Bronchial epithelial cell (primary cell): ENCODE data around the gene TUB. TPM values are rescaled to one million over a fixed set of nuclear protein-coding genes. Genes with fewer than 3 reads are reported as not detected.
A peak's percentile ranks its signal among the peaks of the same experiment; 100 is the strongest.

Source experiments
- DNase-seq: peaks from one replicate; pipeline ENCODE4 v3.0.0-alpha.2; 2010; ENCODE audit warnings: low read depth
- FAIRE-seq: peaks from 2 replicates; lab custom pipeline; 2011; peaks lifted over from hg19 to GRCh38; lab: Jason Lieb, UNC
- H3K27me3 ChIP-seq: 2 replicates; pipeline ENCODE4 v1.5.1; 2011; ENCODE audit warnings: low read length; ENCODE audit not compliant: control insufficient read depth, insufficient read depth
- H3K36me3 ChIP-seq: 2 replicates; pipeline ENCODE4 v1.5.1; 2011; ENCODE audit warnings: low read length; ENCODE audit not compliant: control insufficient read depth, insufficient read depth
- H3K4me3 ChIP-seq: 2 replicates; pipeline ENCODE4 v1.5.1; 2011; ENCODE audit warnings: mild to moderate bottlenecking, low read depth, low read length, control low read depth
- CTCF ChIP-seq: IDR thresholded peaks from 2 replicates; pipeline ENCODE4 v1.5.1; 2011; ENCODE audit warnings: mild to moderate bottlenecking, moderate library complexity, low read length, control low read depth, inconsistent platforms; ENCODE audit not compliant: insufficient read depth, severe bottlenecking
- total RNA-seq: library from RNA; depleted of rRNA; stranded (reverse); fragments of >200 nt; gene quantifications from 2 replicates; pipeline ENCODE4 v1.2.1, GENCODE V29; 2014

The TUB gene
- total RNA-seq, 1 donor from 2014 or later: 0.26 TPM

- no peak for FAIRE-seq
Observed at GRCh38 chr11:8040921-8041285, 40.1 kb upstream of the TUB start.

GRCh38 chr11:8041576-8041975, 39.4 kb upstream of the TUB start:
- DNase-seq (no peak), FAIRE-seq (peak; percentile 7)

More at GRCh38 chr11:8040921-8041285, 40.1 kb upstream of the TUB start:
- H3K27me3 ChIP-seq: peaks cover 4% of the 10 kb centered on the region
- H3K36me3 ChIP-seq: no peaks in the 10 kb centered on the region
- DNase-seq: no peak
- TF ChIP-seq CTCF: no peak
- H3K4me3 ChIP-seq: no peak overlapping the region

GRCh38 chr11:8043756-8044155, 37.3 kb upstream of the TUB start:
- H3K4me3 ChIP-seq: no peak overlapping the region
- TF ChIP-seq CTCF: no peak
- no peaks in the 10 kb centered on the region for H3K36me3 ChIP-seq
- DNase-seq: no peak
- FAIRE-seq: no peak
- peaks cover 4% of the 10 kb centered on the region for H3K27me3 ChIP-seq

More at GRCh38 chr11:8041576-8041975, 39.4 kb upstream of the TUB start:
- TF ChIP-seq CTCF: no peak
- H3K36me3 ChIP-seq: no peaks in the 10 kb centered on the region
- no peak overlapping the region for H3K4me3 ChIP-seq
- H3K27me3 ChIP-seq: peaks cover 4% of the 10 kb centered on the region

GRCh38 chr11:8045839-8046238, 35.2 kb upstream of the TUB start:
- TF ChIP-seq CTCF: no peak
- H3K27me3 ChIP-seq: peaks cover 4% of the 10 kb centered on the region
- no peak overlapping the region for H3K4me3 ChIP-seq
- FAIRE-seq (no peak), DNase-seq (no peak)
- no peaks in the 10 kb centered on the region for H3K36me3 ChIP-seq

- FAIRE-seq (no peak), DNase-seq (no peak)
- Histone ChIP-seq H3K4me3 (no peak overlapping the region), H3K27me3 (peaks cover 4% of the 10 kb centered on the region), H3K36me3 (no peaks in the 10 kb centered on the region)
- TF ChIP-seq CTCF: no peak
Observed at GRCh38 chr11:8047382-8047781, 33.6 kb upstream of the TUB start.

- H3K4me3 ChIP-seq: no peak overlapping the region
- no peak for TF ChIP-seq CTCF
- H3K36me3 ChIP-seq: no peaks in the 10 kb centered on the region
- no peak for DNase-seq
- H3K27me3 ChIP-seq: peaks cover 4% of the 10 kb centered on the region
- no peak for FAIRE-seq
Observed at GRCh38 chr11:8049084-8049483, 31.9 kb upstream of the TUB start.
